ENCODE data around the gene DMBX1. TPM values are rescaled to one million over a fixed set of nuclear protein-coding genes. Genes with fewer than 3 reads are reported as not detected.

The DMBX1 gene
- total RNA-seq, 6 donors from 2014 or later, result not detected

GRCh38 chr1:46522969-46523320 lies 33.3 kb downstream of the DMBX1 start:
- no peak for DNase-seq
- WGBS, 2 donors, result 55 to 58% methylated on average over 11 to 13 of the region's 13 CpGs
- ATAC-seq (ENCODE audit: low FRiP score in 2 of 2), result no peak
- H3K27ac ChIP-seq, result no peak overlapping the region
- H3K27me3 ChIP-seq, result no peaks in the 10 kb centered on the region
- H3K36me3 ChIP-seq, result no peaks in the 10 kb centered on the region
- H3K4me1 ChIP-seq, result peaks cover 4 to 20% (median 14%) of the 10 kb centered on the region in 4 donors
- no peaks in the 10 kb centered on the region for H3K9me3 ChIP-seq
- no peak for TF ChIP-seq CTCF (IDR thresholded peaks at IDR 0.05)
- no peak overlapping the region for H3K4me3 ChIP-seq

- Histone ChIP-seq H3K4me1 (peaks cover 4 to 20% (median 14%) of the 10 kb centered on the region in 4 donors), H3K9me3 (no peaks in the 10 kb centered on the region), H3K27ac (no peak overlapping the region), H3K4me3 (no peak overlapping the region), H3K36me3 (no peaks in the 10 kb centered on the region), H3K27me3 (no peaks in the 10 kb centered on the region)
- ATAC-seq (ENCODE audit: low FRiP score in 2 of 2) (no peak), DNase-seq (no peak)
- TF ChIP-seq EP300 (IDR thresholded peaks at IDR 0.05), result no peak
- TF ChIP-seq POLR2AphosphoS5 (IDR thresholded peaks at IDR 0.05), result no peak
- TF ChIP-seq POLR2A (IDR thresholded peaks at IDR 0.05), result no peak
- TF ChIP-seq CTCF (IDR thresholded peaks at IDR 0.05), result no peak
- 91 to 97% methylated on average over 7 to 11 of the region's 11 CpGs for WGBS, 2 donors
Measured at GRCh38 chr1:46523496-46524353, 34.1 kb downstream of the DMBX1 start.

GRCh38 chr1:46524843-46525242 lies 35.2 kb downstream of the DMBX1 start:
- TF ChIP-seq POLR2A (IDR thresholded peaks at IDR 0.05) (no peak), EP300 (IDR thresholded peaks at IDR 0.05) (no peak), CTCF (IDR thresholded peaks at IDR 0.05) (no peak), POLR2AphosphoS5 (IDR thresholded peaks at IDR 0.05) (no peak)
- Histone ChIP-seq H3K4me3 (no peak overlapping the region), H3K27ac (no peak overlapping the region), H3K9me3 (no peaks in the 10 kb centered on the region), H3K4me1 (peaks cover 4 to 20% (median 14%) of the 10 kb centered on the region in 4 donors), H3K36me3 (no peaks in the 10 kb centered on the region), H3K27me3 (no peaks in the 10 kb centered on the region)
- DNase-seq (no peak), ATAC-seq (ENCODE audit: low FRiP score in 2 of 2) (no peak)
- 77 to 88% methylated on average over 4 to 5 of the region's 5 CpGs for WGBS, 2 donors

GRCh38 chr1:46525253-46525983 lies 35.8 kb downstream of the DMBX1 start:
- ATAC-seq (ENCODE audit: low FRiP score in 2 of 2) (no peak), DNase-seq (no peak)
- H3K9me3 ChIP-seq, result no peaks in the 10 kb centered on the region
- H3K4me3 ChIP-seq, result no peak overlapping the region
- peaks cover 4 to 20% (median 14%) of the 10 kb centered on the region in 4 donors for H3K4me1 ChIP-seq
- no peaks in the 10 kb centered on the region for H3K36me3 ChIP-seq
- WGBS, 2 donors, result 57 to 65% methylated on average over 12 to 13 of the region's 13 CpGs
- no peaks in the 10 kb centered on the region for H3K27me3 ChIP-seq
- TF ChIP-seq EP300 (IDR thresholded peaks at IDR 0.05) (no peak), CTCF (IDR thresholded peaks at IDR 0.05) (no peak), POLR2AphosphoS5 (IDR thresholded peaks at IDR 0.05) (no peak), POLR2A (IDR thresholded peaks at IDR 0.05) (no peak)
- H3K27ac ChIP-seq, result no peak overlapping the region
